HepG2 (cell line): Measurements from ENCODE around the gene CENPK. TPM values are rescaled to one million over a fixed set of nuclear protein-coding genes. Genes with fewer than 3 reads are reported as not detected.

Source experiments
- ATAC-seq: fragments of 200-7000 bp; cut with Tn5 transposase; 3 replicates; pipeline ENCODE4 v1.9.1; 2020; ENCODE audit warnings: mild to moderate bottlenecking, moderate library complexity
- BruUV-seq: library from RNA; stranded (reverse); fragments of 400-500 nt; replicated peaks from 2 replicates; lab custom pipeline; 2021; lab: Mats Ljungman, UMichigan
- CTCF ChIA-PET: fragments of 300-600 bp; formaldehyde crosslinking; extraction: SDS; loops from one replicate; lab custom pipeline; 2021; ENCODE audit warnings: low total read pairs, inconsistent platforms, low intra/inter-chr PET ratio; lab: Yijun Ruan, JAX
- POLR2A ChIA-PET: fragments of 350-600 bp; sonication (Branson Sonifier 250); formaldehyde crosslinking; loops from one replicate; lab custom pipeline; 2020; ENCODE audit warnings: antibody characterized with exemption, inconsistent platforms; lab: Yijun Ruan, JAX
- DNase-seq: peaks from one replicate; pipeline ENCODE4 v3.0.0-alpha.2; 2015; ENCODE audit warnings: low spot score
- FAIRE-seq: peaks from 3 replicates; lab custom pipeline; 2011; peaks lifted over from hg19 to GRCh38; lab: Jason Lieb, UNC
- H2AFZ ChIP-seq: one replicate; pipeline ENCODE4 v1.6.1; 2011; ENCODE audit warnings: low read length, inconsistent platforms
- H3K27ac ChIP-seq: fragments of 300-600 bp; 3 replicates; pipeline ENCODE4 v1.8.0; 2011; ENCODE audit warnings: mixed run types, mild to moderate bottlenecking, mixed read lengths, low read length, inconsistent platforms; ENCODE audit not compliant: insufficient read depth; ENCODE audit errors: extremely low read length
- H3K27me3 ChIP-seq, 2 experiments: fragments of 200-600 bp in 1 of 2; 2 replicates in 1 of 2; 3 replicates in 1 of 2; pipeline versions ENCODE4 v1.6.0 to v1.8.0; 2011; ENCODE audit warnings: low read length in 2 of 2, mild to moderate bottlenecking in 2 of 2, moderate library complexity in 2 of 2, inconsistent platforms in 1 of 2; ENCODE audit not compliant: insufficient read depth in 2 of 2, control insufficient read depth in 1 of 2
- H3K36me3 ChIP-seq, 2 experiments: fragments of 200-600 bp in 1 of 2; replicated peaks in 1 of 2; 2 replicates in 1 of 2; 3 replicates in 1 of 2; pipeline versions ENCODE4 v1.5.1 to v1.8.0; 2011; ENCODE audit warnings: low read length in 2 of 2, inconsistent platforms in 1 of 2; ENCODE audit not compliant: insufficient read depth in 2 of 2, control insufficient read depth in 1 of 2
- H3K4me1 ChIP-seq: 2 replicates; pipeline ENCODE4 v1.5.1; 2012; ENCODE audit warnings: low read length, inconsistent platforms; ENCODE audit not compliant: insufficient read depth
- H3K4me2 ChIP-seq: 2 replicates; pipeline ENCODE4 v1.6.0; 2011; ENCODE audit warnings: low read depth, low read length, inconsistent platforms
- H3K4me3 ChIP-seq, 3 experiments: fragments of 200-600 bp in 1 of 3; sonication (generic), shearing (Covaris generic) in 1 of 3; replicated peaks in 1 of 3; 2 replicates each; pipeline ENCODE4 v1.5.1; 2011 to 2016; ENCODE audit warnings: low read length in 3 of 3, inconsistent platforms in 2 of 3, low read depth in 2 of 3, mild to moderate bottlenecking in 2 of 3, control low read depth in 1 of 3, mixed read lengths in 1 of 3; ENCODE audit not compliant: insufficient read depth in 1 of 3
- H3K79me2 ChIP-seq: one replicate; pipeline ENCODE4 v1.6.1; 2011; ENCODE audit warnings: low read length, inconsistent platforms; ENCODE audit not compliant: insufficient read depth
- H3K9ac ChIP-seq: 2 replicates; pipeline ENCODE4 v1.6.0; 2011; ENCODE audit warnings: mild to moderate bottlenecking, low read depth, low read length, inconsistent platforms; ENCODE audit not compliant: insufficient read depth
- H3K9me3 ChIP-seq: 2 replicates; pipeline ENCODE4 v1.5.1; 2012; ENCODE audit warnings: mild to moderate bottlenecking, low read length
- H4K20me1 ChIP-seq: 2 replicates; pipeline ENCODE4 v1.6.0; 2011; ENCODE audit warnings: inconsistent platforms, mild to moderate bottlenecking, low read length, moderate library complexity; ENCODE audit not compliant: insufficient read depth
- EP300 ChIP-seq, 3 experiments: sonication (generic) in 1 of 3; formaldehyde crosslinking in 1 of 3; IDR thresholded peaks; 2 replicates each; pipeline versions ENCODE4 v1.5.1 to v1.6.1; 2011 to 2020; ENCODE audit warnings: low read depth in 2 of 3, low read length in 2 of 3, borderline replicate concordance in 1 of 3, improper control_type of control experiment in 1 of 3, mild to moderate bottlenecking in 1 of 3, missing genetic modification reagents in 1 of 3, moderate library complexity in 1 of 3
- HMG20A ChIP-seq: IDR thresholded peaks from 2 replicates; pipeline ENCODE4 v1.6.1; 2016; ENCODE audit warnings: borderline replicate concordance
- IRF2 ChIP-seq: IDR thresholded peaks from 2 replicates; pipeline ENCODE4 v1.6.1; 2018; ENCODE audit warnings: missing genetic modification reagents, missing compliant biosample characterization
- KMT2B ChIP-seq: IDR thresholded peaks from 2 replicates; pipeline ENCODE4 v1.6.1; 2016; ENCODE audit warnings: missing genetic modification reagents, missing compliant biosample characterization
- NFE2 ChIP-seq: sonication (generic); formaldehyde crosslinking; IDR thresholded peaks from 2 replicates; pipeline ENCODE4 v1.4.0; 2020; ENCODE audit warnings: missing genetic modification reagents
- NR1H2 ChIP-seq: sonication (generic); formaldehyde crosslinking; IDR thresholded peaks from 2 replicates; pipeline ENCODE4 v1.8.1; 2022; ENCODE audit warnings: low read depth, missing genetic modification reagents, borderline replicate concordance
- SAP130 ChIP-seq: IDR thresholded peaks from 2 replicates; pipeline ENCODE4 v1.6.1; 2016; ENCODE audit warnings: low read depth
- SSRP1 ChIP-seq: IDR thresholded peaks from 2 replicates; pipeline ENCODE4 v1.6.1; 2016; ENCODE audit warnings: control low read depth
- TARDBP ChIP-seq: sonication (generic); formaldehyde crosslinking; IDR thresholded peaks from 2 replicates; pipeline ENCODE4 v1.8.0; 2022; ENCODE audit warnings: mild to moderate bottlenecking, missing genetic modification reagents
- TGIF2 ChIP-seq: IDR thresholded peaks from 2 replicates; pipeline ENCODE4 v1.6.1; 2016; ENCODE audit warnings: control low read depth, missing compliant biosample characterization
- WGBS: methylation state at CpG from one replicate; pipeline ENCODE4 v1.1.6; 2017; ENCODE audit warnings: low lambda C conversion rate; 5-methylcytosine and 5-hydroxymethylcytosine counted together
- in situ Hi-C: cut with HindIII; loops from 2 replicates; pipeline ENCODE4 v1.10.0; 2017; ENCODE audit warnings: low pct_unique_long_range_greater_than_20kb; ENCODE audit not compliant: extremely low pct_ligation_motif_present
- intact Hi-C: fragments of 100-400 bp; cut with micrococcal nuclease; formaldehyde crosslinking; loops from one replicate; pipeline ENCODE4 v1.10.0; 2022; ENCODE audit not compliant: unreplicated experiment
- polyA plus RNA-seq, 8 experiments: library from polyadenylated mRNA; depleted of rRNA in 3 of 8; stranded (reverse) in 7 of 8; unstranded in 1 of 8; fragments of >200 nt; fragmentation: Illumina TruSeq in 4 of 8; extraction: Trizol in 4 of 8; gene quantifications; 2 replicates each; pipeline versions ENCODE4 v1.2.1 to v1.2.3, GENCODE V29; 2011 to 2016; ENCODE audit warnings: low read depth in 4 of 8, missing spikeins in 1 of 8, mixed read lengths in 1 of 8; ENCODE audit not compliant: insufficient read depth in 1 of 8
- total RNA-seq, 5 experiments: library from RNA; depleted of rRNA; stranded (reverse); fragments of >200 nt; fragmentation: Illumina TruSeq; extraction: Trizol; gene quantifications; 2 replicates each; pipeline ENCODE4 v1.2.3, GENCODE V29; 2016; ENCODE audit warnings: low read depth in 1 of 5
- TF ChIP-seq, protein P1 (sequence below): sonication (generic); formaldehyde crosslinking; IDR thresholded peaks from 2 replicates; pipeline ENCODE4 v1.5.0; 2020; ENCODE audit warnings: missing genetic modification reagents
- TF ChIP-seq, protein P2 (sequence below): IDR thresholded peaks from 2 replicates; pipeline ENCODE4 v1.6.1; 2012; ENCODE audit warnings: low read length, improper control_type of control experiment
- TF ChIP-seq, protein P3 (sequence below): sonication (generic); formaldehyde crosslinking; conservative IDR thresholded peaks from 2 replicates; pipeline ENCODE4 v1.4.0; 2020; ENCODE audit warnings: missing genetic modification reagents

CENPK gene
- total and polyA plus RNA-seq, 2 of the 13 experiments (the other 11 are each of a cell fraction or from before 2014, with no cell fraction given), result 14.3 to 54.4 TPM

DNA sequence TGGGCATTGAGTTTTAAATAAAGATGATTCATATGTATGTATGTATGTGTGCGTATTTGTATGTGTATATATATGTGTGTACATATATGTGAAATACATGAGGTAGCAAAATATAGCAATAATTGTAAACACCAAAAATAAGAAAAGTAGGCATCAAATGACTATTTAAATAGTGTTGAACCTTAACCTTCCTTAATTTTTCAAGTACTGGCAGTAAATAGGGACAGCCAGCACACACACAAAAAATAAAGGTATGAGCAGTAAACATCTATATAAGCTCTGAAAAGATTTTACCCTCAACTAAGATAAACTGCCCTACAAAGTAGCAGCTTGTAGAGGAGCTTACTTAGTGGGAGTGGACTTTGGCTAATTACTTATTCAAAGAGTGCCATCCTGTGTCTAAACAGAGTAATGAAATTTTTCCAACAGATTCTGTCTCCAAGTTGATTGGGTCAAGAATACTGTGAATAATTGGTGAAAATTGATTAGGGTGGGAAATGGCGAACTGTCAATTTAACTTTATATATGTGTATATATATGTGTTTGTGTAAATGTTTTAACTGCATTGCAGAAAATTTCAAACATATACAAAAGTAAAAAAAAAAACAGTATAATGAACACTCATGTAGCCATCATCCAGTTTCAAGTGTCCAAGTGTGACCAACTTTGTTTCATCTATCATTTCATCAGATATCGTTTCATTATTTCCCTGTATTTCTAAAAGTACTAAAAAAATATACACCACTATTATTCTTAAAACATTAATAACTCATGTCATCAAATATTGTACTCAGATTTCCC lies 79.2 kb downstream of the CENPK start (continued):
- TF ChIP-seq, protein P1, sequence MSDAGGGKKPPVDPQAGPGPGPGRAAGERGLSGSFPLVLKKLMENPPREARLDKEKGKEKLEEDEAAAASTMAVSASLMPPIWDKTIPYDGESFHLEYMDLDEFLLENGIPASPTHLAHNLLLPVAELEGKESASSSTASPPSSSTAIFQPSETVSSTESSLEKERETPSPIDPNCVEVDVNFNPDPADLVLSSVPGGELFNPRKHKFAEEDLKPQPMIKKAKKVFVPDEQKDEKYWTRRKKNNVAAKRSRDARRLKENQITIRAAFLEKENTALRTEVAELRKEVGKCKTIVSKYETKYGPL, result no peak

DNA sequence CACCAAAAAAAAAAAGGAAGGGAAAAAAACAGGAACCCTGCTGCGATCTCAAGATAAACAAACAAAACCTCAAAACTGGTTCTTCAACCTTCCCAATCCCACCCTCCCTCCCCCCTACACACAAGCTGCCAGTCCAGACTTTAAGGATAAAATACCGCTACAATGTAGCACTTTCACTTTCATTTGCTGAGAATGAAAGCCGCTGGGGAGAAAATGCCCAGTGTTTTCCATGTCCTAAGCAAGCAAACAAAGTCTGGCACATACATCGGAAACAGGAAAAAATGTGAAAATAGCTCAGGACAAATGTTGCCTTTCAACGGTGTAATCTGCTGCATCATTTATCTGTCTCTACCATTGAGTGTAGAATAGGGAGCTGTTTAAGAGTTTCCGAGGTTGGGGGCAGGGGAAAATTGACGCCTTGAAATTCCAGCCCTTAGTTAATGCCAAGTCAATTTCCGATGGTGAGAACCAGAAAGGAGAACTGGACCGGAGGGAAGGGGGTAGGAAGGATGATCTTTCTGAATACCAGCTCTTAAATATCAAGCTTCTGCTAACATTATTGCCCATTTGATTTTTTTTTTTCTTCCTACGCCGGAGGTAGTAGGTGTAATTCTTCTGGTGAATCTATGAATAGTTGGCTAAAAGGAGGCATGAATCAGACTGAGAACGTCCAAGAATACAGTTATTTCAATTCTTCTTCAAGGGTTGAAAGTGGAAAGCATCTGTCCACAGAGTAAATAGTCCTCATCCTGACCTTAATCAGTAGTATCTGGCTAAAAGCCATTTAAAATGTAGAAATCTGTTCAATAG lies 80.0 kb downstream of the CENPK start:
- peak; percentile 30 for FAIRE-seq
- DNase-seq, result peak; percentile 21
- in situ Hi-C loops, result loop anchor here (5.0 to 25.0 kb wide), 5 partner anchors 266 to 846 kb away; no protein-coding TSS in a partner anchor

More for the DNA sequence above, 80.0 kb downstream of the CENPK start:
- TF ChIP-seq HMG20A (CRISPR knock-in tag), result no peak
- TF ChIP-seq NFE2 (CRISPR knock-in tag), result no peak
- TF ChIP-seq TGIF2 (CRISPR knock-in tag), result no peak
- no peak for TF ChIP-seq SSRP1 (CRISPR knock-in tag)
- peak; percentile 79 for TF ChIP-seq KMT2B (CRISPR knock-in tag)
- 0 out of 2 replicates have a peak, but pooled peaks have one; percentile 5 for TF ChIP-seq SAP130
- no peak for TF ChIP-seq EP300 (IDR thresholded peaks at IDR 0.05; ENCODE audit: low read depth in 2 of 2, low read length in 2 of 2)
- no peak for TF ChIP-seq EP300 (CRISPR knock-in tag; IDR thresholded peaks at IDR 0.05; ENCODE audit: borderline replicate concordance)
- no peak for TF ChIP-seq TARDBP (CRISPR knock-in tag)
- TF ChIP-seq IRF2 (CRISPR knock-in tag), result peak; percentile 93
- TF ChIP-seq, protein P2, sequence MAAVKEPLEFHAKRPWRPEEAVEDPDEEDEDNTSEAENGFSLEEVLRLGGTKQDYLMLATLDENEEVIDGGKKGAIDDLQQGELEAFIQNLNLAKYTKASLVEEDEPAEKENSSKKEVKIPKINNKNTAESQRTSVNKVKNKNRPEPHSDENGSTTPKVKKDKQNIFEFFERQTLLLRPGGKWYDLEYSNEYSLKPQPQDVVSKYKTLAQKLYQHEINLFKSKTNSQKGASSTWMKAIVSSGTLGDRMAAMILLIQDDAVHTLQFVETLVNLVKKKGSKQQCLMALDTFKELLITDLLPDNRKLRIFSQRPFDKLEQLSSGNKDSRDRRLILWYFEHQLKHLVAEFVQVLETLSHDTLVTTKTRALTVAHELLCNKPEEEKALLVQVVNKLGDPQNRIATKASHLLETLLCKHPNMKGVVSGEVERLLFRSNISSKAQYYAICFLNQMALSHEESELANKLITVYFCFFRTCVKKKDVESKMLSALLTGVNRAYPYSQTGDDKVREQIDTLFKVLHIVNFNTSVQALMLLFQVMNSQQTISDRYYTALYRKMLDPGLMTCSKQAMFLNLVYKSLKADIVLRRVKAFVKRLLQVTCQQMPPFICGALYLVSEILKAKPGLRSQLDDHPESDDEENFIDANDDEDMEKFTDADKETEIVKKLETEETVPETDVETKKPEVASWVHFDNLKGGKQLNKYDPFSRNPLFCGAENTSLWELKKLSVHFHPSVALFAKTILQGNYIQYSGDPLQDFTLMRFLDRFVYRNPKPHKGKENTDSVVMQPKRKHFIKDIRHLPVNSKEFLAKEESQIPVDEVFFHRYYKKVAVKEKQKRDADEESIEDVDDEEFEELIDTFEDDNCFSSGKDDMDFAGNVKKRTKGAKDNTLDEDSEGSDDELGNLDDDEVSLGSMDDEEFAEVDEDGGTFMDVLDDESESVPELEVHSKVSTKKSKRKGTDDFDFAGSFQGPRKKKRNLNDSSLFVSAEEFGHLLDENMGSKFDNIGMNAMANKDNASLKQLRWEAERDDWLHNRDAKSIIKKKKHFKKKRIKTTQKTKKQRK, result no peak
- TF ChIP-seq NR1H2 (CRISPR knock-in tag), result no peak
- TF ChIP-seq, protein P3, sequence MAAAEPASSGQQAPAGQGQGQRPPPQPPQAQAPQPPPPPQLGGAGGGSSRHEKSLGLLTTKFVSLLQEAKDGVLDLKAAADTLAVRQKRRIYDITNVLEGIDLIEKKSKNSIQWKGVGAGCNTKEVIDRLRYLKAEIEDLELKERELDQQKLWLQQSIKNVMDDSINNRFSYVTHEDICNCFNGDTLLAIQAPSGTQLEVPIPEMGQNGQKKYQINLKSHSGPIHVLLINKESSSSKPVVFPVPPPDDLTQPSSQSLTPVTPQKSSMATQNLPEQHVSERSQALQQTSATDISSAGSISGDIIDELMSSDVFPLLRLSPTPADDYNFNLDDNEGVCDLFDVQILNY (CRISPR knock-in tag), result no peak
- H2AFZ ChIP-seq, result peak overlapping the region; percentile 96
- no peaks in the 10 kb centered on the region for H3K9me3 ChIP-seq
- H3K9ac ChIP-seq, result peak overlapping the region; percentile 65
- H4K20me1 ChIP-seq, result no peaks in the 10 kb centered on the region
- no peaks in the 10 kb centered on the region for H3K79me2 ChIP-seq
- intact Hi-C loops, result loop anchor here (1.0 to 5.0 kb wide), 7 partner anchors 156 to 846 kb away; no protein-coding TSS in a partner anchor
- H3K4me1 ChIP-seq, result peaks cover 17% of the 10 kb centered on the region
- 3% methylated on average over 12 of the region's 12 CpGs for WGBS
- no TSS peak for BruUV-seq
- peak; percentile 34 for ATAC-seq
- H3K4me3 ChIP-seq, result peak overlapping the region; percentile 61 to 73 (median 67)
- H3K27me3 ChIP-seq, result no peaks in the 10 kb centered on the region; a peak in 1 of 5 replicates
- ChIA-PET CTCF (interaction anchor here (1.5 to 2.8 kb wide), 4 partner anchors 381 to 672 kb away, joined by 4 to 33 read pairs (median 8); no protein-coding TSS in a partner anchor), POLR2A (interaction anchor here (3.4 kb wide), 1 partner anchor 381 kb away, joined by 24 read pairs; no protein-coding TSS in a partner anchor)
- peak overlapping the region; percentile 43 for H3K27ac ChIP-seq
- peak overlapping the region; percentile 95 for H3K4me2 ChIP-seq
- H3K36me3 ChIP-seq, result no peaks in the 10 kb centered on the region
